Germinal center (tissue), 1 donor: ENCODE results near the gene SPATS2.
"Not testable (repeated sequence)": the region's sequence is repeated elsewhere in the genome, so short reads cannot be mapped to it uniquely, and the experiment has no call there.

ENCODE experiments used
- DNase-seq: peaks from one replicate; pipeline ENCODE4 v3.0.0; 2012; ENCODE audit warnings: mixed read lengths, low spot score

SPATS2 gene

DNA sequence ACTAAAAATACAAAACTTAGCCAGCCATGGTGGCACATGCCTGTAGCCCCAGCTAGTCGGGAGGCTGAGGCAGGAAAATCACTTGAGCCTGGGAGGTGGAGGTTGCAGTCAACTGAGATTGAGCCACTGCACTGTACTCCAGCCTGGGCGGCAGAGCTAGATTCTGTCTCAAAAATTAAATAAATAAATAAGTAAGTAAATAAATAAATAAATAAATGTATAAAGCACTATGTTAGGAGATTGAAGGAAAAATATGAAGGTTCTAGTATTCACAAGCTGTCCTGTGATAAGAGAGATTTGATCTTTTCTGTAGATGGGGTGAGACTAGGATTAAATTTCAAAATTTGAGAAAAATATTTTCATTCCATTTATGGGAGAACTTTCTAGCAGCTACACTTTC lies 14.9 kb upstream of the SPATS2 start:
- no peak for DNase-seq

DNA sequence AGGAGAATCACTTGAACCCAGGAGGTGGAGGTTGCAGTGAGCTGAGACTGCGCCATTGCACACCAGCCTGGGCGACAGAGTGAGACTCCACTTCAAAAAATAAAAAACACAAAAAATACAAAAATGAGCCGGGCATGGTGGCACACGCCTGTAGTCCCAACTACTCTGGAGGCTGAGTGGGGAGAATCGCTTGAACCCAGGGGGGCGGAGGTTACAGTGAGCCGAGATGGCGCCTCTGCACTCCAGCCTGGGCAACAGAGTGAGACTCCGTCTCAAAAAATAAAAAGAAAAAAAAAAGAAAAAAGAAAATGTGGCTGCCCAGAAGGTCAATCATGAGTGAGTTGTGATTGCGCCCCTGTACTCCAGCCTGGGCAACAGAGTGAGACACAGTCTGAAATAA lies 11.3 kb upstream of the SPATS2 start:
- DNase-seq: no peak

DNA sequence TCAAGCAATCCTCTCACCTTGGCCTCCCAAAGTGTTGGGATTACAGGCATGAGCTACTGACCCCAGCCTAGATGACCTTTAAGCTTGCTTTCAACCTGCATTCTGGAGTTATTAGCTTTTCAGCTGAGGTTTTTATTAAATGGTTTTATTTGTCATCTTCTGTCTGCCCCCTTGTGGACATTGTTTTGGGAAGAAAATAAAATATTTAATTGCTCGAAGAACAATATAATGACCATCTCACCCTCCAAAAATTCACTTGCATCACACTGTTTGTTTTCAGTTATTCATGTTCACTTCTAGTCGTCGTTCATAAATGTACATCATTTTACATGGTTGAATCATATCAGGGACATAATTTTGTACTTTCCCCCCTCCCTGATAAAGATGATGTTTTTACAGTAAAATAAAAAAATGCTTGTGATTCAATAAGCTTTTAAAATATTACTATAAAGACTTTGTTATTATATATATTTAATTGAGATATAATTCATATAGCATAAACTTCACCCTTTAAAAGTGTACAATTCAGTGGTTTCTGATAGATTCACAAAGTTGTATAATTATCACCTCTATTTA lies 10.1 kb upstream of the SPATS2 start:
- DNase-seq: peak; percentile 38

DNA sequence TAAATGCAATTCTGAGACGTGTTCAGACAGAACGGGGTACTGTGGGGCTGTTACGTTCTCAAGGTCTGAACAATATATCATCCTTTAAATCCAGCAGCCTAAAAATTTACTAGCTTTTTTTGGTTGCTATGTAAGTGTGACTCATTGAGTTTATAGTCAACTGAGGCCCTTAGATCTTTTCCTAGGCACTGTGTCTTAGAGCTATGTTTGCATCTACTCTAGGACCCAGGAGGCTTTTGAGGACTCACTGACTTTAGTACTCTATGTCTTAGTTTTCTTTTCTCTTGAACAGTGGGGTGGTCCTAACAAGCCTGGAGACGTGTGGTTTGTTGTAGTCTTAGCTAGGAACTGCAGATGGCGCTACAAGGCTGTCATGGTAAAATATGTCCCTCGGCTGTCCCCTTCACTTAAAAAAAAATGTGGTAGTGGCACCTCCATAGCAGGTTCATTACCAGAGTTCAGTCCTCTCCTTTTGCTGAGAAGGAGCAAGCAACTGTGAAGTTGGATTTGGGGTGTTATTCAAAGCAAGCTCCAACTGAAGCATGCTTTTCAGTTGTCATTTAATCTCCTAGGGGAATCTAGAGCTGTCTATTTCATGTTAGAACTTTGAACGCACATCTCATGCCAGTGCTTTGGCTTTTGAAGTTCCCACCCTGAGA lies 8.7 kb upstream of the SPATS2 start:
- DNase-seq: peak; percentile 77

DNA sequence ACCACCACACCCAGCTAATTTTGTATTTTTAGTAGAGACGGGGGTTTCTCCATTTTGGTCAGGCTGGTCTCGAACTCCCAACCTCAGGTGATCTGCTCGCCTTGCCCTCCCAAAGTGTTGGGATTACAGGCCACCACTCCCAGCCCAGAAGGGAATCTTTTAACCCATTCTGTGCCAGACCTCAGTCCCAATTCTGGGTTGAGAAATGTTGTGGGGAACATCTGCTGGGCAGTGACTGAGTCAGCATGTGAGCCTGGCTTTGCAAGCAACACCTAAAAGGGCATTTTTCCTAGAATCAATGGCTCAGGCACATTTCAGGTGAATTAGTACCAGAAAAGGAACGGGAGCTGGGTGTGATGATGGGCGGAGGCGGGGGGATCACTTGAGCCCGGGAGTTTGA lies 7.6 kb upstream of the SPATS2 start:
- DNase-seq: no peak

DNA sequence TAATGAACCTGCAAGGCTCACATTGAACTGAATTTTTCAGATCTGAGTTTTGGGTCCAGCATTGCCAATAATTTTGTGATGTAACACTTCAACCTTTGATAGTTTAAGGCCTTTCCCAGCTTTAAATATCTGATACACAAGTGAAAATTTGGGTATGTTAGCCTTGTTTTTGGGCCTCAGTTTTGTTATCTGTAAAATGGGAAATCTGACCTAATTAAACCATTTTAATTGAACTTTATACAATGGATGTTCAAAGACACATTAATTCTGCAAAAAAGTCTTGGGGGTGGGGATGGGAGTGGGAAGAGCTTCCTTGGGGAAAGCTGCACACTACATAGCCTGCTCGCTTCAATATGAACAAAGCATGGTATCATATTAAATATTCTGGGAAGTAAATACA lies 5.2 kb upstream of the SPATS2 start:
- DNase-seq: no peak

DNA sequence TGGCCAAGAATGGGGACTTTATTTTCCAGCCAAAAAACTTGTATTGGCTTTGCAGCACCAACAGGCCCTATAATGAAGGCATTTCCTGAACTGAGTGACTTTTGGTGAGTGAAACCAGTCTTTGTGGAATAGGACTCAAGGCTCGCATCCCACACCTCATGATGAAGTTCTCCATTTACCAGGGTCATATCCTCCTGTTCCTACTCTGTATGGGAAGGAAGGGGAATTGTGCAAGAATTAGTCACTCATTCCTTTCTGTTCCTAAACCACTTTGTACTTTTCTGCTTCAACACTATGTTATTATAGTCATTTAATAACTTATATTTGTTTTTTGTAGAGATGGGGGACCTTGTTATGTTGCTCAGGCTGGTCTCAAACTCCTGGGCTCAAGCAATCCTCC lies 2.3 kb upstream of the SPATS2 start:
- DNase-seq: no peak

DNA sequence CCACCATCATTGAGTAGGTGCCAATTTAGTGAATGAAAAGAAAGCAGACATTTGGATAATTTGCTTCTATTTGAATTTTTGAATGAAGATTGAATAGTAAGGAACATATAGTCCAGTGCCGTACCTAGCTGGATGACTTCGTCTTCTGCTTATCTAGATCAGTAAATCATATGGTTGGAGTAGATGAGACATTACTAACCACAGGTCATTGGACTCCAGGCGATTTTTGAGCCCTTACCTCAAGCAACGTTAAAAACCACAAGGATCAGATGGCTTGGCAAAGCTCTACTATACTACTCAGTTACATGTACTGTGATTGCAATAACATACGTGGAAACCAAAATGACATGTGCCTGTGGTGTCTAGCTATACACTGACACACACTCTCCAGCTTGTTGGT lies 1.7 kb upstream of the SPATS2 start:
- no peak for DNase-seq

DNA sequence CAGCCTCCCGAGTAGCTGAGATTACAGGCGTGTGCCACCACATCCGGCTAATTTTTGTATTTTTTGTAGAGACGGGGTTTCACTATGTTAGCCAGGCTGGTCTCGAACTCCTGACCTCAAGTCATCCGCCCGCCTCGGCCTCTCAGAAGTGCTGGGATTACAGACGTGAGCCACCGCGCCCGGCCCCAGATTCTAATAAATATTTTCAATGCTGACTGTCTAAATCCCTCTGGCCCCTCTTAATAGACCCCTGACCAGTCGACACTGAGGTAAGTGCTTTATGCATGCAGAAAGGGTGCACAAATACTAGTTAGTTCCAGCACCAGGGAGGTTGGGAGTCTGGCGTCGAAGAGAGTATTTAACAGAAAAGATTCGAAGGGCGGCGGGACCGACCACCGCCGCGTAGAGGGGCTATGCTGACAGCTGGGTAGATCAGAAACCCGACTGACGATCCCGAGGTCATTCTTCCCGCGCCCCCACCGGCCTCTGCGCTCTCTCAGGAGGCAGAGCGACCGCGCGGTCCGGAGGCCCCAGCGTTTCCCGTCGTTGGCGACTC lies 1.1 kb upstream of the SPATS2 start:
- no peak for DNase-seq

DNA sequence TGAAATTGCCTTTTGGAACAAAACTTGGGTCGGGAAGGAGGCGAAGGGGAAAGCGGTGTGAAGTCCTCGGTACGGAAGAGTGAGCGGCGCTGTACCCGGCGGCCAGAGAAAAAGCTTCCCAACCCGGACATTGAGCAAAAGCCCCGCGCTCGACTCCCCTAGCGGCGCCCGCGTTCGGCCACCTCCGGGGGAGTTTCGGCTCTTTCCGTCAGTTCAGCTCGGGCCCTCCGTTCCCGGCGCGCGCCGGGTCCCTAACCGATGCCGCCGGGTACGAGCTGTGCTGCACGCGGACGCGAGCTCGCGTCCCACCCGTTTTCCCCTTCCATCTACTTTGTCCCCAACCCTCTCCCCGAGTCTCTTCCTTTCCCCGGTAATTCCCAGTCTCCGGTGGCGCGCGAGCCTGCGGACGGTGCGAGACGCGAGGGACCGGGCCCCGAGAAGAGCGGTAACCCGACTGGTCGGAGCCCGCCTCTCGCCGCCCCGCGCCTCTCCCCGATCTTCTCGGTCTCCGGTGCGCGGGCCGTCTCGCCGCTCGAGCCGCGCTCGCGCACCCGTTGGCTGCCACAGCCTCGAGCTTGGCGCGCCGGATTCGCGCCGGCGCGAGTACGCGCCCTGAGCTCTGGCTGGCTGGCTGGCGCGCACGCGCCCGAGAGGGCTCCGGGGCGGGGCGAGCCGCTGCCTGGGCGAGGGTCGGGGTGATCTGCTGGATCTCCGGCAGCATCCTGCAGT lies 446 bp upstream of the SPATS2 start:
- DNase-seq: peak; percentile 95

DNA sequence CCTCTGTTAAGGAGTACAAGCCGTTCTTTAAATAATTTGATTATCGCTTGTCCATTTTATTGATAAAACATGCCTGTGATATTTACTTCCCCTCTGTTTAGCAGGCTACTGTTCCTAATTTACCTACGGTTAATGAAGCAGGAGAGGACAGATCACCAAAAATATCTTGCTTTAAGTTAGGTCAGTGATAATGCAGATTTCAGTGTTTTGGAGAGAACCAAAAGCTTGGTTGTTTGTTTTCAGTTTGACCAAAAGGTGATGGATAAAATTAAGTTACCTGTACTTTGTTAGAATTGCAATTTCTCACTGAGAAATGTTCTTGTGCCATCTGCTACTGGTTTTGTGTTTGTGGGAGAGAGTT lies 958 bp downstream of the SPATS2 start:
- DNase-seq: no peak

DNA sequence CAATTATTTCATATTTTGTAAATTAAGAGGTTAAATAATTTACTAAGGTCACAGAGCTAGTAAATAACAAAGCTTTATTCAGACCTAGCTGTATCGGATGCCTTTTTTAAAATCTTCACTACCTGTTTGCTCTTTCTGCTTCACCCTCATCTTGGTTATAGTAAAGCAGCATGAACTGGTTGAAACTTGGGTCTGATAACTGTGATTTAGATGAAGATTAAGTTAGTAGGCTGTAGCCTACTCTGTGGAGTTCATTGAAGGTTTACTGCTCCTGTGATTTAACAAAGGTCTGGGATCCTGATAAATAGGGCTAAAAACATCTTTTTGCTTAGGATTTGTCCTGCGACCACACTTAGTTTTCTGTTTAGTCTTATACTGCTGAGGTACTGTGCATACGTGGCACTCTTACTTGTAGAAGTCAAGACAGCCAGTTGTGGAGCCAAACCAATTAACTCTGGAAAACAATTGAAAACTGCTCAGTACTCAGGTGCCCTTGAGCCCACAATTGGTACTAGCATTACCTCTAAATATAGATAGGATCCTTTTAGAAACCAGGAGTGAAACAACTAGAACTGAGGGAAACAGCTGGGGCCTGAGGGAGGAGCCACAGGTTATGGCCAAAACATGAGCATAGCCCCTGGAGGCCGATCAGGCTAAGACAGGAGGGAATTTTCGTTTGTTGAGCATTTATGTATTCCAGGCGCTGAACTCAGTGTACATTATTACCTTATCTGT lies 2.3 kb downstream of the SPATS2 start:
- DNase-seq: peak; percentile 57

DNA sequence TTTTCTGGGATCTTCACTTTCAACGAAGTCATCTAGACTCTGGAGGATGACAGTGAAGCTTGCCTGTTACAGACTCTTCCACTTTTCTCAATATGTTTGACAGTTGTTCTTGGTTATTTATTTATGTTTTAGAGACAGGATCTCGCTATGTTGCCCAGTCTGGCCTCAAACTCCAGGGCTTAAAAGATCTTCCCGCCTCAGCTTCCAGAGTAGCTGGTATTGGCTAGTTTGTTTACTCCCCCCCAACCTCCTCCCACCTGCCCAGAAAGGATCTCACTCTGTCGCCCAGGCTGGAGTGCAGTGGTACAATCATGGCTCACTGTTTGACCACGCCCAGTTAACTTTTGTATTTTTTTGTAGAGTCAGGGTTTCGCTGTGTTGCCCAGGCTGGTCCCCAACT lies 3.3 kb downstream of the SPATS2 start:
- DNase-seq: no peak

DNA sequence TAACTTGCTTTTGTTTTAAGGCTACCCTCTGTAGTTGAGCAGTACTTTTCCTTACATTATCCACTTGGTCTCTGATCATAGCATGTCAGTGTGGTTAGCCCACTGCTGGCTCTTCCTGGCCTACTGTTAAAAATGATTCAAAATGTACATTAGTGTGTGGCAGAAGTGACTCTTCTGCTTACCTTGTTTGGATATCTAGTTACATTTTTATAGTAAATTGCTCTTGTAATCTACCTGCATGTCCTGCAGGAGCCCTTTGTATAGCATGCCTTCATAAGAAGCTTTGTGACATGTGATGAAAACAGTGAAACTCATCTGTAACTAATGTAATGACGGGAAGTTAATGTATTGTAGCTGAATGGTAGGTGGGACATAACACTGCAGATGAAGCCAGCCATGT lies 8.1 kb downstream of the SPATS2 start:
- DNase-seq: no peak

DNA sequence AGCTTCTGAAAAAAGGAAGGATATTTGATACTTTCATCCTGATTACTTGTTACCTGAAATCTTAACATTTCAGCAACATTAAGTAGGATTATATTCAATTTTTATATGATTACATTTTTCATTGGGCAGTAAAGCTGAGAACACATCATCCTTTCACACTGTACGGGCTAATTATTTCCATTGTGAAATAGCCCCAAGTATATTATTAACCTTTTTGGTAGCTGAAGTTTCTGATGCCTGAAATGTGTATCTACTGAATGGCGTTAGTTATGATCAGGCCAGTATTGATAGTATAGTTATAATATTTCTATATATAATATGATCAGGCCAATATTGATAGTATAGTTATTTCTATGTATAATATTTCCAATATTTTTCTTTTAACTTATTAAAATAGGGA lies 10.1 kb downstream of the SPATS2 start:
- no peak for DNase-seq

DNA sequence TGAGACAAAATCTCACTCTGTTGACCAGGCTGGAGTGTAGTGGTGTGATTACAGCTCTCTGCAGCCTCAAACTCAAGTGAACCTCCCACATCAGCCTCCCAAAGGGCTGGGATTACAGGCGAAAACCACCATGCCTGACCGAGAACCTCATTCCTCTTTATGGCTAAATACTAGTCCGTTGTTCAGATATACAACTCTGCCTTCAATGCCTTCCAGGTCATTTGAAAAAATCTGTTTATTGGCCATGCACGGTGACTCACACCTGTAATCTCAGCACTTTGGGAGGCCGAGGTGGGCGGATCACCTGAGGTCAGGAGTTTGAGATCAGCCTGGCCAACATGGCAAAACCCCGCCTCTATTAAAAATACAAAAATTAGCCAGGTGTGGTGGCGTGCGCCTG lies 12.9 kb downstream of the SPATS2 start:
- not testable (repeated sequence) for DNase-seq

DNA sequence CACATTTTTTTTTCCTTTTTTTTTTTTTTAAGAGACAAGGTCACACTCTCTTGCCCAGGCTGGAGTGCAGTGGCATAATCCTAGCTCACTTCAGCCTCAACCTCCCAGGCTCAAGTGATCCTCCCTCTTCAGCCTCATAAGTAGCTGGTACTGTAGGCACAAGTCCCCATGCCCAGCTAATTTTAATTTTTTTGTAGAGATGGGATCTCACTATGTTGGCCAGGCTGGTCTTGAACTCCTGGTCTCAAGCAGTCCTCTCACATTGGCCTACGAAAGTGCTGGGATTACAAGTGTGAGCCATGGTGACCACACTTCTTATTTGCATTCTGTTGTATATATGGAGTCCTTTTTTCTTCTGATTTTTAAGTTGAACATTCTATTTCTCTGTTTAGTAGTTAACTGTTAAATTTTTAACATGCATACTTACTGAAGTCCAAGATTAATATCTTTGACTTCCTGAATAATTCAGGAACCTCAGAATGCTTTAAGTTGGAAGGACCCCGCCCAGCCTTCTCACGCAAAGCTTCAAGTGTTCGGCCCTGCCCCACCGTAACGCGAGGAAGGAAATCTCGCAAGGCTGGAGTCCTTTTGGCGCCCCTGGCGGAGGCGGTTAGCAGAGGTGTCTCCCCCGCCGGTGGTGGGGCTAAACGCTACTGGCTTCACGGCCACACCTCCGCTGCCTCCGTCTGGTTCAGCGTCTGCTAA lies 21.6 kb downstream of the SPATS2 start:
- peak; percentile 35 for DNase-seq

DNA sequence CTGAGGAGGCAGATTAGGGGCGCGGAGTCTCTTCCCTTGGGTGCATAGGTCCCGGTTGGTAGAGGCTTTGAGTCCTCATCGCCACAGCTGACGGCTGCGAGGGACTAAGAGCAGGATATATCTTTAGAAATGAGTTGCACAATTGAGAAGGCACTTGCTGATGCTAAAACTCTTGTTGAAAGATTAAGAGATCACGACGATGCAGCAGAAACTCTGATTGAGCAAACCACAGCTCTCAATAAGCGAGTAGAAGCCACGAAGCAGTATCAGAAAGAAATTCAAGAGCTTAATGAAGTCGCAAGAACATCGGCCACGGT lies 22.1 kb downstream of the SPATS2 start:
- no peak for DNase-seq

DNA sequence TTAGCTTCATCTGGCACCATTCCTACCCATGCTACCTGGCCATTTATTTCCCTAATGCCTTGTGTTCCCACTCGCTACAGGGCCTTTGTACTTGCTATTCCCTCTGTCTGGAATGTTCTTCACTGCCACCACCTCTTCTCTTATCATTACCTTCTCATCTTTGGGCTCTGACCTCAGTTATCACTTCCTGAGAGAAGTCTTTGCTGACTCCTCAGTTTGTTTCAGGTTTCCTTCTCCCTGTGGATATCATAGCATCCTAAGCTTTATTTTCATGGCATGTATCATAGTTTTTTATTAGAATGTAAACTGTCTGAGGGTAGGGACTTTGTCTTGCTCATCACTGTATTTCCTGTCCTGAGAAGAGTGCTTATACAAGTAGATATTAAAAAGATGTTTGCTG lies 29.7 kb downstream of the SPATS2 start:
- no peak for DNase-seq

DNA sequence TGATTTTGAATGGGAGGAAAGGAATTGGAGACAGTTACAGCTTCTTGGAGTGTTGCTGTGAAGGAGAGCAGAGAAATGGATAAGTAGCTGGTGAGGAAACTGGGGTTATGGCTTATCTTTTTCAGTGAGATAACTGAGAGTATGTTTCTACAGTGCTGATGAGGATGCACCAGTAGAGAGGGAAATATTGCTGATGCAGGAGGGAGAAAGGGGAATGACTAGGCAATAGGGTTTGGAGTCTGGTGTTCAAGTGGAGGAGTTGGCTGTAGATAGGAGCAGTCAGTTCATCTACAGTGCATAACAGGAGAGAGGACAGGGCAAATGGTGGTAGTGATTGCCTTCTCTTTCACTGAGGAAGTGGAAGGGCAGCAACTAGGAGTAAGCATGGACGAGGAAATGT lies 33.0 kb downstream of the SPATS2 start:
- no peak for DNase-seq

DNA sequence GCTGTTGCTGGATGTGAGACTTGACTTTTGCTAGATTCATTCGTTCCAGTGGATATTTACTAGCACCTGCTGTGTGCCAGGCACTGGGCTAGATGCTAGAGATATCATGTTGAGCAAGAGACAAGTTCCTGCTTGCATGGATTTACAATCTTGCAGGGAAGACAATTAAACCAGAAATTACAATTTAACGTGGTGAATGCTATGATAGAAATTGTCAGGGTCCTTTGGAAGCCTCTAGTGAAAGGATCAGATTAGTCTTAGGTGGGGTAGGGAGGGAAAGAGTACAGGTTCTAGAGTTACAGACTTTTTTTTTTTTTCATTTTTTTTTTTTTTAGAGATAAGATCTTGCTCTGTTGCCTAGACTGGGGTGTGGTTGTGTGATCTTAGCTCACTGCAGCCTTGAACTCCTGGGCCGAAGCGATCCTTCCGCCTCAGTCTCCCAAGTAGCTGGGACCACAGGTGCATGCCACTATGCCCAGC lies 36.7 kb downstream of the SPATS2 start:
- no peak for DNase-seq

DNA sequence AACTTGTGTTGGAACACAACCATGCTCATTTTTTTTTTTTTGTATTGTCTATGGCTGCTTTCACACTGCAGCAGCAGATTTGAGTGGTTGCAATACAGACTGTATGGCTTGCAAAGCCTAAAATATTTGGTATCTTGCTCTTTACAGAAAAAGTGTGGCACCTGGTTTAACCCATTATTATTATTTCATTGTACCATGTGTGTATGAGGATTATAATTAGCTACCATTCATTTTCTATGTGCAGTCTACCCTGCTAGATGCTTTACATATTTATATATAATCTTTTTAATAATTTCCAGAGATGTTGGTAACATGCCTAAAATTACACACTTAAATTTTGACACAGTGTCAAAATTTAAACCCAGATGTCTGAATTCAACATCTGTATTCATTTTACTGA lies 37.7 kb downstream of the SPATS2 start:
- no peak for DNase-seq
